ENCODE data around the gene KIAA0232.

KIAA0232 gene

GRCh38 chr4:6920171-6920570, 137.6 kb downstream of the KIAA0232 start:
- DNase-seq = no peak

- no peak for DNase-seq
These were observed 141.0 kb downstream of the KIAA0232 start for GRCh38 chr4:6923507-6923906.

- no peak for DNase-seq
These were observed 141.8 kb downstream of the KIAA0232 start for GRCh38 chr4:6924361-6924779.

GRCh38 chr4:6925357-6925836, 142.9 kb downstream of the KIAA0232 start:
- no peak for DNase-seq

- DNase-seq = no peak
These were observed 143.6 kb downstream of the KIAA0232 start for GRCh38 chr4:6926081-6926480.

GRCh38 chr4:6926681-6927478, 144.4 kb downstream of the KIAA0232 start:
- DNase-seq = peak; percentile 64

GRCh38 chr4:6928081-6928480, 145.6 kb downstream of the KIAA0232 start:
- DNase-seq = no peak

- DNase-seq = no peak
These were observed 146.8 kb downstream of the KIAA0232 start for GRCh38 chr4:6929339-6929811.

- DNase-seq = no peak
These were observed 147.4 kb downstream of the KIAA0232 start for GRCh38 chr4:6929812-6930464.

GRCh38 chr4:6932475-6932874, 149.9 kb downstream of the KIAA0232 start:
- DNase-seq = no peak

- no peak for DNase-seq
These were observed 150.4 kb downstream of the KIAA0232 start for GRCh38 chr4:6932918-6933317.

Data from CD4-positive, alpha-beta T cell treated with Interleukin-4 for 4 hours (primary cell).